GM06990 (cell line): Measurements from ENCODE around the gene ARHGAP22.

Source experiments
- DNase-seq: peaks from one replicate; pipeline ENCODE4 v3.0.0-alpha.2; 2011; ENCODE audit not compliant: insufficient read length; ENCODE audit errors: extremely low read depth
- H3K27me3 ChIP-seq: replicated peaks from 2 replicates; pipeline ENCODE4 v1.6.0; 2011; ENCODE audit warnings: low read length; ENCODE audit not compliant: control insufficient read depth, insufficient read depth
- H3K36me3 ChIP-seq: 2 replicates; pipeline ENCODE4 v1.5.1; 2011; ENCODE audit warnings: low read length; ENCODE audit not compliant: control insufficient read depth, insufficient read depth
- H3K4me3 ChIP-seq: replicated peaks from 2 replicates; pipeline ENCODE4 v1.5.1; 2011; ENCODE audit warnings: low read depth, mild to moderate bottlenecking, control low read depth, low read length
- TF ChIP-seq, protein P1 (sequence below): IDR thresholded peaks from 2 replicates; pipeline ENCODE4 v1.5.1; 2011; ENCODE audit warnings: low read length, control low read depth, mild to moderate bottlenecking, inconsistent platforms; ENCODE audit not compliant: insufficient read depth, poor library complexity, severe bottlenecking

ARHGAP22 gene

DNA sequence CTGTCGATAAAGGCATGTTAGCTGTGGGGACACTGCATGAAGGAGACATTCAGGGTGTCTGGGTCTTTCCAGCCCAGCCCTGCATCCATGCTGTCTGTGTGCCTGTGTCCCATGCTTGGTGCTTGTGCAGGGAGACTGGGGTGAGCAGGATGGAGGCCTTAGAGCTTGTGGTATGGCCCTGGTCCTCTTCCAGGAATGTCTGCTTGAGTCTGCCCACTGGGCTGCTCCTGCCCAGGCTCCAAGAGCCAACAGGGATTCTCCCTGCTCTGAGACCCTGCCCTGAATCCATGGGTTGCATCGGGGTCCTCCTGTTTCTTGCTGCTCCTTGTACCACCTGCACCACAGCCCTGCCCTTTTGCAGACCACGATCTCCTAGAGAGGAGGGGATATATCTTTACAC is 31.4 kb upstream of the ARHGAP22 start:
- Histone ChIP-seq H3K27me3 (no peaks in the 10 kb centered on the region), H3K4me3 (no peak overlapping the region), H3K36me3 (no peaks in the 10 kb centered on the region)
- TF ChIP-seq, protein P1, sequence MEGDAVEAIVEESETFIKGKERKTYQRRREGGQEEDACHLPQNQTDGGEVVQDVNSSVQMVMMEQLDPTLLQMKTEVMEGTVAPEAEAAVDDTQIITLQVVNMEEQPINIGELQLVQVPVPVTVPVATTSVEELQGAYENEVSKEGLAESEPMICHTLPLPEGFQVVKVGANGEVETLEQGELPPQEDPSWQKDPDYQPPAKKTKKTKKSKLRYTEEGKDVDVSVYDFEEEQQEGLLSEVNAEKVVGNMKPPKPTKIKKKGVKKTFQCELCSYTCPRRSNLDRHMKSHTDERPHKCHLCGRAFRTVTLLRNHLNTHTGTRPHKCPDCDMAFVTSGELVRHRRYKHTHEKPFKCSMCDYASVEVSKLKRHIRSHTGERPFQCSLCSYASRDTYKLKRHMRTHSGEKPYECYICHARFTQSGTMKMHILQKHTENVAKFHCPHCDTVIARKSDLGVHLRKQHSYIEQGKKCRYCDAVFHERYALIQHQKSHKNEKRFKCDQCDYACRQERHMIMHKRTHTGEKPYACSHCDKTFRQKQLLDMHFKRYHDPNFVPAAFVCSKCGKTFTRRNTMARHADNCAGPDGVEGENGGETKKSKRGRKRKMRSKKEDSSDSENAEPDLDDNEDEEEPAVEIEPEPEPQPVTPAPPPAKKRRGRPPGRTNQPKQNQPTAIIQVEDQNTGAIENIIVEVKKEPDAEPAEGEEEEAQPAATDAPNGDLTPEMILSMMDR = no peak
- DNase-seq = no peak

DNA sequence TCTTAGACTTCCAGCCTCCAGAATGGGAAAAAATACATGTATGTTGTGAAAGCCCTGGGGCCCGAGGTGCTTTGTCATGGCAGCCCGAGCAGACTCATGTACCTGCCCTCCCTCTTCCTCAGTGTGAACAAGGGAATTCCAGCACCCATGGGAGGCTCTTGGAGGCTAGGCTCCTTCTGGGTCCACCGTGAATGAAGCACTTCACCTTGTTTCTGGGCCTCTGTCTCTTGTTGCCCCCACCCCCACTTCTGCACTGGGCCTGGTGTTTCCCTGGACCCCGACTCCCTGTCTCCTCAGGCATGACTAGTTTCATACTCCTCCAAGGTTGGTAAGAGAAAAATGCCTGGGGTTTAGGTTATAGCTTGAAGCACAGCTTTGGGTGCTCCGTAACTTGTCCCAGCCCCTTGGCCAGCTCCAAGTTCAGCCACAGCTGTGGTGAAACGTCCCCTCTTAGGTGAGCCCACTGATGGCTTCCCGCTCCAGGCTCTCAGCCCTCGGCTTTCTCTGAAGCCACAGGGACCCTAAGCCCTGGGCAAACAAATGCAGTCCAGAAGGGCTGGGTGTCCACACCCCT is 30.2 kb upstream of the ARHGAP22 start:
- H3K4me3 ChIP-seq = no peak overlapping the region
- no peaks in the 10 kb centered on the region for H3K27me3 ChIP-seq
- DNase-seq = no peak
- no peaks in the 10 kb centered on the region for H3K36me3 ChIP-seq
- TF ChIP-seq, protein P1 = no peak

DNA sequence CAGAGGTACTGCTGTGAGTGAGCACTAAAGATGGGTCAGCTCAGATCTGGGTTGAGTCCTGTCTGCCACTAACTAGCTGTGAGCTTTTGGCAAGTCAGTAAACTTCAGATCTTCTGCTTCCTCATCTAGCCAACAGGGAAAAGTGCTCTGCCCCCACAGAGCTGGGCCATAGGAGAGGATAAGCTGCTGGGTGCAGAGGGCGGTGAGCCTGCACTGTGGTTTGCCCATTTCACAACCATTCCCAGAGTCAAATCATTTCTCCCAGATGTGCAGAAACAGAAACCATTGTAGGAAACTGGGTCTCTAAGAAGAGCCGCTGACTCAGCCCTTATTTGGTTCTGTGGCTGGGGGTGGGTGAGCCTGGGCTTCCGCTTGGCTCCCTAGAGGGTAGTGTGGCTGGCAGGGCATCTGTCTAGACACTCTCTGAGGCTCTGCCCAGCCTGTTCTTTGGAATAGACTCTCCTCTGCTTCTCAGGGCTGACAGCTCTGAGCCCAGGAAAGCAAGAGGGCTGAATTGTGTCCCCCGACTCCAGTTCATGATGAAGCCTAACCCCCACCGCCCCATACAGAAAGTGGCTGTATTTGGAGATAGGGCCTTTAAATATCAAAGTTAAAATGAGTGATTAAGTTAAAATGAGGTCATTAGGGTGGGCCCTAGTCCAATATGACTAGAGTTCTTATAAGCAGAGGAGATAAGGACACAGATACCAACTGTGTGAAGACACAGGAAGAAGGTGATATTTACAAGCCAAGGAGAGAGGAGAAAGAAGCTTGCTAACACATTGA is 29.5 kb upstream of the ARHGAP22 start:
- TF ChIP-seq, protein P1 = no peak
- peak; percentile 51 for DNase-seq
- Histone ChIP-seq H3K4me3 (no peak overlapping the region), H3K36me3 (no peaks in the 10 kb centered on the region), H3K27me3 (no peaks in the 10 kb centered on the region)

DNA sequence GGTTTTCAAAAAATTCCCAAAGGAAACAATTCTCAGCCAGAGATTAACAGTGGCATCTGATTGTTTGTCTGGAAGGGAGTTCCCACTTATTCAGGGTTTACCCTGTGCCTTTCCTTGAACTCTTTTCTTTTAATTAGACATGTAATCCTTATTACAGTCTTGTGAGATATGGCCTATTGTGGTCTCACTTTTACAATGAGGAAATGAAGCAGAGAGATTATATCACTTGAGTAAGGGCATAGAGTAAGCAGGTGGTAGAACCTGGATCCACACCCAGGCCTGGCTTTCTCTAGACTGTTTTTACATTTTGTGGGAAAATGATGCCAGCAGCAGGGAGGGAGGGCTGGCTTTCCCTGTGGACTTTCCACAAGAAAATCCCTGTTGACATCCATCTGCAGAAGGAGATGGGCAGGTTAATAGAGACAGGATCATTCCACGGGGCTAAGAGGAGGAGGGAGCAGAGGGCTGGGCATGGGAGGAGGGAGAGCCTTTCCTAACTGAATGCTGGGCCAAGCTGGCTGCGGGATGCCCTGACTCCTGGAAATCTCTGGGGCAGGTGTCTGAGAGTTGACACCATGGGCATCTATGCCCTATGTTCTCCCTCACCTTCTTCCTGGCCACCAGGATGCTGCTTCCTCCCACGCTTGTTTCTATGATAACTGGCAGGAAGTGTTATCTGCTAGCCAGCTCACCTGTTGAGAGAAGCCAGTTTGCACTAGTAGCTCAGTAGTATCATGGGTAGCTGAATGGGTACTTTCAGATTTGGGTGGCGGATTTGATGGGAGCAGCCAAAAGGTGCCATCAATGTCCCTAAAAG is 28.7 kb upstream of the ARHGAP22 start:
- no peak for DNase-seq
- H3K36me3 ChIP-seq = no peaks in the 10 kb centered on the region
- TF ChIP-seq, protein P1 = no peak
- no peaks in the 10 kb centered on the region for H3K27me3 ChIP-seq
- no peak overlapping the region for H3K4me3 ChIP-seq

DNA sequence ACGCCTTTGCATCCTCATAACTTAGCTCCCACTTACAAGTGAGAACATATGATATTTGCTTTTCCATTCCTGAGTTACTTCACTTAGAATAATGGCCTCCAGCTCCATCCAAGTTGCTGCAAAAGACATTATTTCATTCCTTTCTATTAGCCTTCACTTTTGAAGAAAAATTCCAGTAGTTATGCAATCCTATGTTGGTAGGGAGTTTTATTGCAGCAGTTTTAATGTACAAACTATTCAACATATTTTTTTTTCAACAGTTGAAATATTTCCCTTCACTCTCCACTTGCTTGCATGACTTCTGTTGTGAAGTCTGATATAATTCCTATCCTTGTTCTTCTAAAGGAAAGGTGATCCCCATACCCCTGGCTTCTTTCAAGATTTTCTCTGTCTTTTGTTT is 27.3 kb upstream of the ARHGAP22 start:
- H3K27me3 ChIP-seq = no peaks in the 10 kb centered on the region
- DNase-seq = no peak
- H3K36me3 ChIP-seq = no peaks in the 10 kb centered on the region
- H3K4me3 ChIP-seq = no peak overlapping the region
- TF ChIP-seq, protein P1 = no peak
